Endometrial microvascular endothelial cells (primary cell): ENCODE data around the gene KRT3. TPM values are rescaled to one million over a fixed set of nuclear protein-coding genes. Genes with fewer than 3 reads are reported as not detected.
"Not testable (repeated sequence)": the region's sequence is repeated elsewhere in the genome, so short reads cannot be mapped to it uniquely, and the experiment has no call there.

Source experiments
- in situ Hi-C: cut with HindIII; loops from 2 replicates; pipeline ENCODE4 v1.10.0; 2017; ENCODE audit warnings: low sequenced_read_pairs, low pct_unique_long_range_greater_than_20kb; ENCODE audit errors: inconsistent ontology term
- total RNA-seq: library from RNA; depleted of rRNA; stranded (reverse); fragments of >200 nt; gene quantifications from one replicate; pipeline ENCODE4 v1.2.3, GENCODE V29; 2015; ENCODE audit errors: inconsistent ontology term

Gene KRT3
- total RNA-seq, 1 donor from 2014 or later: not detected

DNA sequence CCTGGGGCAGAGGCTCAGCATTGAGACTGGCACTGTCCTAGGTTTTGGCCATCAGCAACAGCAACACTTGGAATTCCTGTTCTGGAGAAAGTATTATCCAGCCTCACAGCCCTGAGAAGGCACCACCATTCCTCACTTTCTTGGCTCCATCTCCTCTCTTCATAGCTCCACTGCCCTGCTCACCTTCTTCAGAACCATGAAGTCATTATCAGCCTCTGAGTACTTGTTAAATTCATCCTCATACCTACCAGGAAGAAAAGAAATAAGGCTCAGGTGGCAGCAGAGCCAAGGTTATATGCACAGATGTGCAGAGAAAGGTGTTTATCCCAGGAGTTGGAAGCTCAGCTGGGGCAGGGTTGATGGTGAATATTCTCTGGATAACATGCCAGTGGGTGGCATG is 44.1 kb downstream of the KRT3 start:
- in situ Hi-C loops: no loop called here

- in situ Hi-C loops: not testable (repeated sequence)
These were observed 45.4 kb downstream of the KRT3 start for GRCh38 chr12:52750532-52750931.

DNA sequence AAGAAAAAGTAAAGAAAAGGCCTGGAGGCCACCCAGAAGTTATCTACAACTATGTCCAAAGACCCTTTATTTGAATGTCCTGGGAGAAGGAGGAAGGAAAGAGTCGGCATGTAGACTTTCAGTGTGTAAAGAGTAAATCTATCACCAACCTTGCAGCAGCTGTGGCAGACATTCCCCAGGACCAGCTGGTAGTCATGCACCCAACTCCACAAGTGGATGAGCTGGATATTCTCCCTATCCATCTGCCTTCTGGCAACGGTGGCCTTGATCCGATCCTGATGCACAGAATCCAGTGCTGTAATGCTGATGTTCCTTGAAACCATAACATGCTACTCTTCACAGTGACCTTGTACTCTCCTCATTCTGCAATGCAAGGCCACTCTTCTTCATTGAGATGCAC is 46.1 kb downstream of the KRT3 start:
- in situ Hi-C loops: no loop called here

DNA sequence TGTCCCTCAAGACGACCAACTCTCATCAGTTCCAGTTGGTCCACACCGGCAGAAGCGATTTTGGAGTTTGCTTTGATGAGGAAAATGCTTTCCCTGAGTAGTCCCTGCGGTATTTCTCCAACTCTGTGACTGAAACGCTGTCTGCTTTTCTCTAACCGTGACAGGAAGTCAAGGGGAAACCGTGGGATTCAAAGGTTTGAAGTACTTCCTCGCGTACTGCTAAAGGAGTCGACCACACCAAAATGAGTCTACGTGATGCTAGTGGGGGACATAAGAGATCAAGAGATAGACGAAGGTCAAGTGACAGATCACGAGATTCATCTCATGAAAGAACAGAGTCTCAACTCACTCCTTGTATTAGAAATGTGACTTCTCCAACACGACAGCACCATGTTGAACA is 47.3 kb downstream of the KRT3 start:
- in situ Hi-C loops: no loop called here

- in situ Hi-C loops: no loop called here
These were observed 50.4 kb downstream of the KRT3 start for GRCh38 chr12:52745554-52745953.

DNA sequence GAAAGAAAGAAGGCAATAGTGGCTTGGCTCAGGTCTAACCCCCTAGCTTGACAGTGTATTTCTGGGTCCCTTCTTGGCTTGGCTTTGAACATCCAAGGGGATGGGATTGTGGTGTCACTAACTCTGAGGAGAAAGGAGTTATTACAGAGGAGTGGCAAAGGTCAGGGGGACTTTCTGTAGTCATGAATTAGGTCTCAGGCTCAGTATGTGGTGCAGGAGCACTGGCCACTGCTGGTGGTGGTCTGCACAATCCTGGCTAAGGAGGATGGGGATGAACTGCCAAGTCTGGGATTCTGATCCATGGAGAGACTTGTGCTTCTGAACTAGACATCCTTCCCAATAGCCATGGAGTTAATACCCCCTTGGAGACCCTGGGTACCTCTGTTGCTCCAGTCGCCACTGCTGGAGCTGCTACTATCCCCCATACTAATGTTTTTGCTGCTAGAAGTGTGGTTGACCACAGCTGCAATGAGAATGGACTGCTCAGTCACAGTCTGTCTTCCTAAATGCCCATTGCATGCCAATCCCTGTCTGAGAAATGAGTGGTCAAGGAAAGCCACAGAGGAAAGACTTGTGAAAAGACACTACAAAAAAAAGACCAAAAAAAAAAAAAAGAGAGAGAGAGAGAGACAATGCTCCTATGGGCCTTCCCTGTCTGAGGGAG is 51.3 kb downstream of the KRT3 start:
- in situ Hi-C loops: no loop called here

DNA sequence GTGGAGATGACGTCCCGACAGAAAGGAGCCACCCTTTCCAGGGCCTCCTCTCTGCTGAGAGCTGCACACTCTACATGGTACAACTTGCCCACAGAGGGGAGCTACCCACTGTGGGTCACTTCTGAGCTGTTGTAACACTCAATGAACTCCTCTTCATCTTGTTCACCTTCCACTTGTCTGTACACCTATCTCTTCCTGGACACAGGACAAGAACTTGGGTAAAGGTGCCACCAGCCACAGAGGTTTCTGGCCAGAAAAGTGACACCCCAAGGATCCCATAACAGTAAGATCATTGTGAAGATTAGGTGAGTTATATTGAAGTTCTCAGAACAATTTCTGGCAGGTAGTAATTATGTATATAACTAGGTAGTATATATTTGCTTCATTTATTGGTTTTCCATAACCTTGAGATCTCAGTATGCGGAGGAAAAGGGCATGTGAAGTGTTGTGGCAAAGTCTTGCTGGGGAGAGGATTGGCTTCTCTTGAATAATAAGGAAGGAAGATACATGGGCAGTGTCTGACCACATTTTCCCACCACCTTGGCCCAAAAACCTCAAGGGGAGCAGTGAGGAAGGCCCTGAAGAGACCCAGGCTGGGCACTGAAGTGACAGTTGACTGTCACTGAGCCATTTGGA is 53.0 kb downstream of the KRT3 start:
- in situ Hi-C loops: no loop called here

- in situ Hi-C loops: no loop called here
These were observed 53.7 kb downstream of the KRT3 start for GRCh38 chr12:52742196-52742580.

DNA sequence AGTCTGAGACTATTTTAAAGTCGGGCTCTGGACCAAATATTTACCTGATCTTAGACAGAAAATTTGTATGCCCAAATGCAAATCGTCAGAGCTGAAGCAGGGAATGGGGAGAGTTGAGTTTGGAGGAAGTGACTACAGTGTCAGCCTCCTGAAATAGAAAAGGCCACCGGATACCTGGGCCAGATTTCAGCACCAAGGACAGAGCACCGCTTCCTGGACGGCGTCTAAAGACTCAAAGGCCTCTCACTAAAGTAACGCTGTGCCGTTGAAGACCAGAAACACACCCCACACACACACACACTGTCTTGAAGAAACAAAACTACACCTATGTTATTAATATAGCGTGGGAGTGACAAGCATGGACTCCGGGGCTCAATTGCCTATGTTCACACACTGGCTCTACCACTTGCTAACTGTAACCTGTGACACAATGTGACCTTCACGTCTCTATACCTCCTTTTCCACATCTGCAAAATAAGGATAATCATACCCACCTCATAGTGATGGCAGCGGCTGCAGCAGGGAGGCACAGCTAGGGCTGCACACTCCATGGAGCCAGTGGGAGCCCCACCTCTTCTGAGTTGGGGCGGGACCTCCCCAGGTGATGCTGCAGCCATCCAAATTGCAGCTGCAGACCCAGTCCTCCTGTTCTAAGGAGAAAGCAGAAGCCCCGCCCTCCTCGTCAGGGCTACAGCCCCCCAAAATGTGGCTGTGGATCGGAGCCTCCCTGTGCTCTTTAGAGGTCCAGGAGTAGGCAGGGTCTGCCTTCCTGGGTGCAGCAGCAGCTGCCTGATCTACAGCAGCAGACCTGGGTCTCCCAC is 54.3 kb downstream of the KRT3 start:
- in situ Hi-C loops: no loop called here

- in situ Hi-C loops: no loop called here
These were observed 55.3 kb downstream of the KRT3 start for GRCh38 chr12:52740584-52740983.

DNA sequence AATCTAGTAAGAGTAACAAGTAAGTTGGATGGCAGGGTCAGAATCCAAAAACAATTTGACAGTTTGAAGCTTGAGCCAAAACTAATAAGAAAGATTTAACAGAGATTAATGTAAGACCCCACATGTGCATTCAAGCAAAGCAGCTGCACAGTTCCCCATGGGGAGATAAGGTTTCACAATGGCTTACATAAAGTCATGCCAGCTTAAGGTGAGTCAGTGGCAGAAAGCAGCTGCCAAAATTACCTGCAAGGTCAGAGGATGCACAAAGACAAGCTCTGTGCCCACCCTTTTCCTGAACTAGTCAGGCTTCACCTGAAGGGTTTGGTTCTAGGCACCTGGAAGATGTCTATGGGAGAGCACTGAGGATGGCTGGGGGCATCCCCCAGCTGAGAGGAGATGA is 56.0 kb downstream of the KRT3 start:
- in situ Hi-C loops: no loop called here

Other genes starting within 250 kb of the KRT3 start
- gene KRT71, start 243.0 kb downstream of the KRT3 start, total RNA-seq: not detected
- gene KRT74, start 222.3 kb downstream of the KRT3 start, total RNA-seq: not detected
- not detected for gene KRT72, start 194.7 kb downstream of the KRT3 start, total RNA-seq
- not detected for gene KRT73, start 177.6 kb downstream of the KRT3 start, total RNA-seq
- not detected for gene KRT2, start 143.9 kb downstream of the KRT3 start, total RNA-seq
- gene KRT1, start 115.7 kb downstream of the KRT3 start, total RNA-seq: not detected
- gene KRT77, start 92.6 kb downstream of the KRT3 start, total RNA-seq: not detected
- not detected for gene KRT76, start 18.8 kb downstream of the KRT3 start, total RNA-seq
- gene KRT4, start 18.0 kb upstream of the KRT3 start, total RNA-seq: not detected
- gene KRT79, start 38.2 kb upstream of the KRT3 start, total RNA-seq: not detected
- gene KRT78, start 52.9 kb upstream of the KRT3 start, total RNA-seq: not detected
- gene KRT8, start 109.0 kb upstream of the KRT3 start, total RNA-seq: 21.4 TPM
- gene KRT18, start 153.0 kb upstream of the KRT3 start, total RNA-seq: 349 TPM
- gene EIF4B, start 210.3 kb upstream of the KRT3 start, total RNA-seq: 363 TPM